Measurements from ENCODE around the gene MARCHF2.
"Not testable (repeated sequence)": the region's sequence is repeated elsewhere in the genome, so short reads cannot be mapped to it uniquely, and the experiment has no call there.

The MARCHF2 gene

GRCh38 chr19:8413629-8413995 lies 507 bp downstream of the MARCHF2 start:
- no peak for DNase-seq

- no peak for DNase-seq
Measured at GRCh38 chr19:8416796-8417195, 3.7 kb downstream of the MARCHF2 start.

GRCh38 chr19:8421484-8422461 lies 8.7 kb downstream of the MARCHF2 start:
- no peak for DNase-seq

- no peak for DNase-seq
Measured at GRCh38 chr19:8423817-8424223, 10.7 kb downstream of the MARCHF2 start.

GRCh38 chr19:8425331-8425730 lies 12.2 kb downstream of the MARCHF2 start:
- not testable (repeated sequence) for DNase-seq

- no peak for DNase-seq
Measured at GRCh38 chr19:8426283-8426682, 13.2 kb downstream of the MARCHF2 start.

- no peak for DNase-seq
Measured at GRCh38 chr19:8429044-8429443, 15.9 kb downstream of the MARCHF2 start.

GRCh38 chr19:8429826-8430225 lies 16.7 kb downstream of the MARCHF2 start:
- DNase-seq, result no peak

GRCh38 chr19:8430650-8431049 lies 17.5 kb downstream of the MARCHF2 start:
- no peak for DNase-seq

- DNase-seq, result no peak
Measured at GRCh38 chr19:8438236-8438635, 25.1 kb downstream of the MARCHF2 start.

GRCh38 chr19:8441725-8442544 lies 28.8 kb downstream of the MARCHF2 start:
- no peak for DNase-seq

- DNase-seq, result not testable (repeated sequence)
Measured at GRCh38 chr19:8444140-8444676, 31.1 kb downstream of the MARCHF2 start.

- peak; percentile 68 for DNase-seq
Measured at GRCh38 chr19:8444677-8445487, 31.8 kb downstream of the MARCHF2 start, which contains the start of gene HNRNPM. HNRNPM (plus strand) TSS chr19:8444975; CDS start chr19:8444999, 24 bp downstream.

GRCh38 chr19:8445488-8446001 lies 32.4 kb downstream of the MARCHF2 start:
- no peak for DNase-seq

GRCh38 chr19:8446061-8446709 lies 33.1 kb downstream of the MARCHF2 start:
- no peak for DNase-seq

GRCh38 chr19:8449830-8450229 lies 36.7 kb downstream of the MARCHF2 start:
- no peak for DNase-seq

GRCh38 chr19:8451377-8451776 lies 38.3 kb downstream of the MARCHF2 start:
- no peak for DNase-seq

- DNase-seq, result no peak
Measured at GRCh38 chr19:8451885-8452284, 38.8 kb downstream of the MARCHF2 start.

GRCh38 chr19:8452446-8453123 lies 39.5 kb downstream of the MARCHF2 start:
- DNase-seq, result no peak

GRCh38 chr19:8453616-8454015 lies 40.5 kb downstream of the MARCHF2 start:
- no peak for DNase-seq

- no peak for DNase-seq
Measured at GRCh38 chr19:8454218-8454617, 41.1 kb downstream of the MARCHF2 start.
